H9 (cell line): ENCODE data around the gene PRSS16. TPM values are rescaled to one million over a fixed set of nuclear protein-coding genes. Genes with fewer than 3 reads are reported as not detected.

Experiments used
- DNase-seq: peaks from one replicate; pipeline ENCODE4 v3.0.0-alpha.2; 2017
- H2AFZ ChIP-seq: one replicate; pipeline ENCODE4 v1.6.1; 2013; ENCODE audit warnings: mild to moderate bottlenecking, low read length, control low read depth, moderate library complexity
- H2AK5ac ChIP-seq: 2 replicates; pipeline ENCODE4 v1.6.1; 2013; ENCODE audit warnings: low read length, control low read depth, mixed read lengths; ENCODE audit not compliant: insufficient read length
- H2BK120ac ChIP-seq: one replicate; pipeline ENCODE4 v1.6.1; 2013; ENCODE audit warnings: low read depth, mild to moderate bottlenecking, low read length, control low read depth, inconsistent platforms; ENCODE audit not compliant: poor library complexity, severe bottlenecking
- H2BK12ac ChIP-seq: 2 replicates; pipeline ENCODE4 v1.6.1; 2013; ENCODE audit warnings: low read length, control low read depth, mixed read lengths, low read depth; ENCODE audit not compliant: insufficient read length
- H2BK15ac ChIP-seq: 2 replicates; pipeline ENCODE4 v1.6.1; 2013; ENCODE audit warnings: low read depth, low read length, control low read depth
- H2BK20ac ChIP-seq: one replicate; pipeline ENCODE4 v1.6.1; 2013; ENCODE audit warnings: low read depth, mild to moderate bottlenecking, low read length, control low read depth, inconsistent platforms; ENCODE audit not compliant: poor library complexity, severe bottlenecking
- H2BK5ac ChIP-seq: 2 replicates; pipeline ENCODE4 v1.6.1; 2013; ENCODE audit warnings: low read length, control low read depth, mixed read lengths; ENCODE audit not compliant: insufficient read length
- H3K14ac ChIP-seq: 2 replicates; pipeline ENCODE4 v1.6.1; 2013; ENCODE audit warnings: low read length, control low read depth; ENCODE audit not compliant: insufficient read depth
- H3K18ac ChIP-seq: 2 replicates; pipeline ENCODE4 v1.6.1; 2013; ENCODE audit warnings: low read depth, mild to moderate bottlenecking, mixed read lengths, low read length, control low read depth; ENCODE audit not compliant: insufficient read length
- H3K23ac ChIP-seq: 2 replicates; pipeline ENCODE4 v1.6.1; 2013; ENCODE audit warnings: low read length, control low read depth, mixed read lengths, low read depth; ENCODE audit not compliant: insufficient read length
- H3K23me2 ChIP-seq: 2 replicates; pipeline ENCODE4 v1.6.1; 2013; ENCODE audit warnings: low read depth, mild to moderate bottlenecking, mixed read lengths, low read length, control low read depth; ENCODE audit not compliant: insufficient read length, poor library complexity, severe bottlenecking
- H3K27ac ChIP-seq: 2 replicates; pipeline ENCODE4 v1.5.1; 2013; ENCODE audit warnings: low read length, control low read depth, mixed read lengths, low read depth; ENCODE audit not compliant: insufficient read length
- H3K27me3 ChIP-seq: 2 replicates; pipeline ENCODE4 v1.6.1; 2013; ENCODE audit warnings: low read length, control low read depth, inconsistent platforms; ENCODE audit not compliant: insufficient read depth
- H3K4ac ChIP-seq: 2 replicates; pipeline ENCODE4 v1.6.1; 2013; ENCODE audit warnings: low read depth, mild to moderate bottlenecking, control low read depth, inconsistent platforms, low read length, moderate library complexity
- H3K4me1 ChIP-seq: 2 replicates; pipeline ENCODE4 v1.6.1; 2013; ENCODE audit warnings: low read length, control low read depth, inconsistent platforms; ENCODE audit not compliant: insufficient read depth
- H3K4me2 ChIP-seq: 2 replicates; pipeline ENCODE4 v1.6.1; 2013; ENCODE audit warnings: low read length, control low read depth, mixed read lengths; ENCODE audit not compliant: insufficient read length, insufficient read depth
- H3K56ac ChIP-seq: 2 replicates; pipeline ENCODE4 v1.6.1; 2013; ENCODE audit warnings: low read depth, mild to moderate bottlenecking, mixed read lengths, low read length, control low read depth; ENCODE audit not compliant: insufficient read length
- H3K79me1 ChIP-seq: 2 replicates; pipeline ENCODE4 v1.6.1; 2013; ENCODE audit warnings: low read depth, mild to moderate bottlenecking, moderate library complexity, low read length, control low read depth, inconsistent platforms; ENCODE audit not compliant: insufficient read depth, poor library complexity, severe bottlenecking
- H3K79me2 ChIP-seq: 2 replicates; pipeline ENCODE4 v1.6.1; 2013; ENCODE audit warnings: low read length, control low read depth, inconsistent platforms; ENCODE audit not compliant: insufficient read depth
- H3K9ac ChIP-seq: 2 replicates; pipeline ENCODE4 v1.6.1; 2013; ENCODE audit warnings: low read length, control low read depth, mixed read lengths; ENCODE audit not compliant: insufficient read length; ENCODE audit errors: extremely low read depth
- H3K9me3 ChIP-seq: one replicate; pipeline ENCODE4 v1.6.1; 2013; ENCODE audit warnings: low read depth, low read length, inconsistent platforms; ENCODE audit not compliant: control insufficient read depth
- H3T11ph ChIP-seq: one replicate; pipeline ENCODE4 v1.6.1; 2013; ENCODE audit warnings: mild to moderate bottlenecking, low read length, control low read depth, inconsistent platforms
- H4K20me1 ChIP-seq: one replicate; pipeline ENCODE4 v1.6.1; 2013; ENCODE audit not compliant: control insufficient read depth, insufficient read length, insufficient read depth
- H4K5ac ChIP-seq: 2 replicates; pipeline ENCODE4 v1.6.1; 2013; ENCODE audit warnings: low read depth, mild to moderate bottlenecking, mixed read lengths, low read length, control low read depth; ENCODE audit not compliant: insufficient read length
- H4K8ac ChIP-seq: replicated peaks from 2 replicates; pipeline ENCODE4 v1.6.1; 2013; ENCODE audit warnings: low read length, control low read depth, mixed read lengths, low read depth; ENCODE audit not compliant: insufficient read length
- H4K91ac ChIP-seq: 2 replicates; pipeline ENCODE4 v1.6.1; 2013; ENCODE audit warnings: low read depth, mild to moderate bottlenecking, moderate library complexity, mixed read lengths, low read length, control low read depth; ENCODE audit not compliant: insufficient read length
- H3K27ac Mint-ChIP-seq, 3 experiments: 2 replicates in 2 of 3; 3 replicates in 1 of 3; pipeline ENCODE4 v1.8.0; 2020 to 2021; ENCODE audit warnings: mixed read lengths in 3 of 3, mild to moderate bottlenecking in 1 of 3, moderate library complexity in 1 of 3
- H3K27me3 Mint-ChIP-seq: 2 replicates; pipeline ENCODE4 v1.8.0; 2021; ENCODE audit warnings: low read depth, mild to moderate bottlenecking, moderate library complexity, mixed read lengths
- H3K36me3 Mint-ChIP-seq, 3 experiments: 2 replicates in 2 of 3; 3 replicates in 1 of 3; pipeline ENCODE4 v1.8.0; 2020 to 2021; ENCODE audit warnings: low read depth in 3 of 3, mixed read lengths in 3 of 3; ENCODE audit not compliant: insufficient read depth in 1 of 3
- H3K4me1 Mint-ChIP-seq, 2 experiments: 2 replicates each; pipeline ENCODE4 v1.8.0; 2020; ENCODE audit warnings: mixed read lengths in 2 of 2
- H3K4me3 Mint-ChIP-seq, 2 experiments: 2 replicates in 1 of 2; 3 replicates in 1 of 2; pipeline ENCODE4 v1.8.0; 2020 to 2021; ENCODE audit warnings: mild to moderate bottlenecking in 2 of 2, mixed read lengths in 2 of 2, moderate library complexity in 1 of 2
- H3K9me3 Mint-ChIP-seq, 2 experiments: 2 replicates in 1 of 2; 3 replicates in 1 of 2; pipeline ENCODE4 v1.8.0; 2020; ENCODE audit warnings: mild to moderate bottlenecking in 2 of 2, mixed read lengths in 2 of 2, moderate library complexity in 1 of 2
- CTCF ChIP-seq: fragments of 200-600 bp; sonication (generic); conservative IDR thresholded peaks from 3 replicates; pipeline ENCODE4 v1.8.0; 2021; ENCODE audit warnings: antibody characterized with exemption, mild to moderate bottlenecking
- WGBS: extraction: QIAGEN DNeasy Blood & Tissue Kit; methylation state at CpG from one replicate; pipeline ENCODE4 v1.1.7; 2013; ENCODE audit warnings: missing lambda C conversion rate, low lambda C conversion rate, mixed read lengths; ENCODE audit not compliant: insufficient read length; ENCODE audit errors: extremely low coverage; 5-methylcytosine and 5-hydroxymethylcytosine counted together
- total RNA-seq: library from RNA; stranded (reverse); gene quantifications from 2 replicates; pipeline ENCODE4 v1.2.1, GENCODE V29; 2021

PRSS16 gene
- total RNA-seq, 1 experiment from 2014 or later, result 14.8 TPM

- no peak overlapping the region for H2BK5ac ChIP-seq
- H2BK20ac ChIP-seq, result no peak overlapping the region
- peak overlapping the region; percentile 34 for H3K9ac ChIP-seq
- H3K27ac Mint-ChIP-seq, result no peak overlapping the region
- H4K8ac ChIP-seq, result no peak overlapping the region
- H4K91ac ChIP-seq, result no peak overlapping the region
- H2BK120ac ChIP-seq, result no peak overlapping the region
- H3K23ac ChIP-seq, result no peak overlapping the region
- H3K79me2 ChIP-seq, result no peaks in the 10 kb centered on the region
- H3T11ph ChIP-seq, result no peak overlapping the region
- no peaks in the 10 kb centered on the region; the same call in 1 of the 2 replicates for H3K4me1 ChIP-seq
- peak overlapping the region; percentile 72 to 84 for H3K4me3 Mint-ChIP-seq
- no peak overlapping the region for H3K56ac ChIP-seq
- H2AK5ac ChIP-seq, result no peak overlapping the region
- no peak for TF ChIP-seq CTCF
- H3K27ac ChIP-seq, result no peak overlapping the region
- no peak overlapping the region for H3K4ac ChIP-seq
- H3K14ac ChIP-seq, result no peak overlapping the region
- no CpG with 5 or more reads among the region's 3 CpGs for WGBS
- H2BK12ac ChIP-seq, result no peak overlapping the region
- H3K27me3 Mint-ChIP-seq, result peaks cover 17% of the 10 kb centered on the region
- H3K79me1 ChIP-seq, result no peaks in the 10 kb centered on the region
- no peak overlapping the region for H4K5ac ChIP-seq
- no peak overlapping the region for H3K18ac ChIP-seq
- H3K27me3 ChIP-seq, result no peaks in the 10 kb centered on the region
- H3K9me3 Mint-ChIP-seq, result peaks cover 0 to 6% of the 10 kb centered on the region in 2 experiments; a peak in 1 of 5 replicates
- no peak overlapping the region for H2AFZ ChIP-seq
- no peak overlapping the region for H2BK15ac ChIP-seq
- H4K20me1 ChIP-seq, result no peaks in the 10 kb centered on the region
- peak overlapping the region; percentile 72 for H3K4me2 ChIP-seq
- H3K9me3 ChIP-seq, result no peaks in the 10 kb centered on the region
- no peak for DNase-seq
- peaks cover 24 to 30% of the 10 kb centered on the region in 2 experiments for H3K4me1 Mint-ChIP-seq
- H3K36me3 Mint-ChIP-seq, result no peaks in the 10 kb centered on the region; a peak in 1 of 7 replicates
- H3K23me2 ChIP-seq, result peaks cover 11% of the 10 kb centered on the region
Observed at GRCh38 chr6:27234576-27234975, 12.9 kb upstream of the PRSS16 start.
